GM12878 (cell line): ENCODE results near the gene AFMID. TPM values are rescaled to one million over a fixed set of nuclear protein-coding genes. Genes with fewer than 3 reads are reported as not detected.

Source experiments
- BACH1 ChIP-seq: fragments of 450-650 bp; IDR thresholded peaks from 2 replicates; pipeline ENCODE4 v1.6.1; 2017; ENCODE audit warnings: mild to moderate bottlenecking, borderline replicate concordance
- BCL11A ChIP-seq: IDR thresholded peaks from 2 replicates; pipeline ENCODE4 v1.6.1; 2011; ENCODE audit warnings: low read depth, low read length
- CREM ChIP-seq: IDR thresholded peaks from 2 replicates; pipeline ENCODE4 v1.6.1; 2014; ENCODE audit warnings: antibody characterized with exemption, low read depth
- EED ChIP-seq: sonication (generic); IDR thresholded peaks from 2 replicates; pipeline ENCODE4 v1.6.1; 2016; ENCODE audit warnings: antibody characterized with exemption, low read depth
- EGR1 ChIP-seq, 2 experiments: IDR thresholded peaks; 1 replicate in 1 of 2; 2 replicates in 1 of 2; pipeline ENCODE4 v1.6.1; 2011 to 2012; ENCODE audit warnings: low read depth in 2 of 2, low read length in 2 of 2, borderline replicate concordance in 1 of 2, mild to moderate bottlenecking in 1 of 2, moderate library complexity in 1 of 2
- ELK1 ChIP-seq: IDR thresholded peaks from 2 replicates; pipeline ENCODE4 v1.6.1; 2012; ENCODE audit warnings: low read depth, low read length, improper control_type of control experiment
- EP300 ChIP-seq, 2 experiments: fragments of 150-350 bp in 1 of 2; IDR thresholded peaks; 2 replicates each; pipeline ENCODE4 v1.6.1; 2011 to 2012; ENCODE audit warnings: low read depth in 2 of 2, low read length in 2 of 2, borderline replicate concordance in 1 of 2, improper control_type of control experiment in 1 of 2, inconsistent platforms in 1 of 2; ENCODE audit not compliant: control insufficient read depth in 1 of 2
- GATAD2B ChIP-seq: fragments of 450-650 bp; conservative IDR thresholded peaks from 2 replicates; pipeline ENCODE4 v1.6.1; 2017; ENCODE audit warnings: low read depth, mild to moderate bottlenecking, moderate library complexity
- JUNB ChIP-seq: IDR thresholded peaks from 2 replicates; pipeline ENCODE4 v1.6.1; 2016; ENCODE audit warnings: antibody characterized with exemption, mild to moderate bottlenecking
- MTA2 ChIP-seq: fragments of 450-650 bp; IDR thresholded peaks from 2 replicates; pipeline ENCODE4 v1.6.1; 2016; ENCODE audit warnings: low read depth, mild to moderate bottlenecking, moderate library complexity
- MXI1 ChIP-seq: fragments of 150-350 bp; IDR thresholded peaks from 2 replicates; pipeline ENCODE4 v1.6.1; 2011; ENCODE audit warnings: low read depth, mild to moderate bottlenecking, inconsistent platforms, low read length, improper control_type of control experiment
- MYC ChIP-seq: IDR thresholded peaks from 2 replicates; pipeline ENCODE4 v1.6.1; 2011; ENCODE audit warnings: mild to moderate bottlenecking, low read length, moderate library complexity, inconsistent platforms; ENCODE audit not compliant: insufficient read depth, insufficient replicate concordance, insufficient read length, severe bottlenecking
- NBN ChIP-seq: fragments of 450-650 bp; IDR thresholded peaks from 2 replicates; pipeline ENCODE4 v1.6.1; 2016
- NFIC ChIP-seq: IDR thresholded peaks from 2 replicates; pipeline ENCODE4 v1.6.1; 2012; ENCODE audit warnings: low read depth, mild to moderate bottlenecking, inconsistent platforms, low read length, moderate library complexity
- NFYA ChIP-seq: IDR thresholded peaks from 2 replicates; pipeline ENCODE4 v1.6.1; 2011; ENCODE audit warnings: low read depth, mild to moderate bottlenecking, low read length, improper control_type of control experiment, borderline replicate concordance
- NR2C1 ChIP-seq: fragments of 450-650 bp; IDR thresholded peaks from 2 replicates; pipeline ENCODE4 v1.6.1; 2017; ENCODE audit warnings: antibody characterized with exemption, mild to moderate bottlenecking, moderate library complexity
- NR2C2 ChIP-seq: IDR thresholded peaks from 2 replicates; pipeline ENCODE4 v1.6.1; 2011; ENCODE audit warnings: borderline replicate concordance, low read depth; ENCODE audit not compliant: control insufficient read depth, insufficient read length
- PAX5 ChIP-seq: IDR thresholded peaks from 2 replicates; pipeline ENCODE4 v1.6.1; 2011; ENCODE audit warnings: low read depth, low read length, borderline replicate concordance
- RELB ChIP-seq: fragments of 450-650 bp; IDR thresholded peaks from 2 replicates; pipeline ENCODE4 v1.6.1; 2017; ENCODE audit warnings: low read depth, mild to moderate bottlenecking, moderate library complexity
- RUNX3 ChIP-seq: IDR thresholded peaks from 2 replicates; pipeline ENCODE4 v1.6.1; 2012; ENCODE audit warnings: low read length, inconsistent platforms
- SRF ChIP-seq, 2 experiments: IDR thresholded peaks; 2 replicates each; pipeline ENCODE4 v1.6.1; 2011; ENCODE audit warnings: low read depth in 2 of 2, low read length in 2 of 2, mild to moderate bottlenecking in 1 of 2, moderate library complexity in 1 of 2
- TBL1XR1 ChIP-seq: IDR thresholded peaks from 2 replicates; pipeline ENCODE4 v1.6.1; 2012; ENCODE audit warnings: low read depth, low read length, improper control_type of control experiment
- ZBTB11 ChIP-seq: fragments of 450-650 bp; formaldehyde crosslinking; IDR thresholded peaks from 2 replicates; pipeline ENCODE4 v1.5.0; 2022; ENCODE audit warnings: mild to moderate bottlenecking, missing genetic modification characterization
- ZSCAN29 ChIP-seq: fragments of 450-650 bp; IDR thresholded peaks from 2 replicates; pipeline ENCODE4 v1.6.1; 2017; ENCODE audit warnings: mild to moderate bottlenecking, moderate library complexity
- polyA plus RNA-seq, 11 experiments: library from polyadenylated mRNA; depleted of rRNA in 4 of 11; unstranded in 6 of 11; stranded (reverse) in 5 of 11; fragments of >200 nt; fragmentation: Nextera tagmentation in 4 of 11; fragmentation: Illumina TruSeq in 1 of 11; extraction: Ambion mirVana in 4 of 11; extraction: Trizol in 1 of 11; gene quantifications; 1 replicate in 1 of 11; 2 replicates in 10 of 11; pipeline versions ENCODE4 v1.2.1 to v1.2.3, GENCODE V29; 2011 to 2016; ENCODE audit warnings: inconsistent platforms in 2 of 11, missing spikeins in 2 of 11, low read depth in 1 of 11
- total RNA-seq, 4 experiments: library from RNA; depleted of rRNA in 3 of 4; stranded (reverse); fragments of >200 nt in 3 of 4; fragmentation: Illumina TruSeq in 1 of 4; extraction: Trizol in 1 of 4; gene quantifications; 2 replicates each; pipeline versions ENCODE4 v1.2.1 to v1.2.3, GENCODE V29; 2013 to 2021

AFMID gene
- total and polyA plus RNA-seq, 10 of the 15 experiments (the other 5 are each of a cell fraction or from before 2014, with no cell fraction given): 36.1 to 98.8 (median 51.6) TPM

GRCh38 chr17:78147315-78147998 is 39.7 kb upstream of the AFMID start (continued):
- TF ChIP-seq EP300 (IDR thresholded peaks at IDR 0.05; ENCODE audit: borderline replicate concordance in 1 of 2, control insufficient read depth in 1 of 2, low read depth in 2 of 2, low read length in 2 of 2): peak; percentile 88 to 93; a peak in 3 of 4 replicates
- no peak for TF ChIP-seq ELK1
- TF ChIP-seq TBL1XR1: peak; percentile 37; the same call in 1 of the 2 replicates
- no peak for TF ChIP-seq SRF (IDR thresholded peaks at IDR 0.05; ENCODE audit: low read depth in 2 of 2, low read length in 2 of 2)
- peak in 1 of 2 experiments; percentile 59; a peak in 1 of 3 replicates for TF ChIP-seq EGR1 (IDR thresholded peaks at IDR 0.05; ENCODE audit: borderline replicate concordance in 1 of 2, low read depth in 2 of 2, low read length in 2 of 2)
- peak; percentile 43; the same call in 1 of the 2 replicates for TF ChIP-seq BACH1
- TF ChIP-seq GATAD2B: peak; percentile 56; the same call in 1 of the 2 replicates
- TF ChIP-seq RUNX3: peak; percentile 55
- TF ChIP-seq NFYA: no peak
- TF ChIP-seq ZSCAN29: peak; percentile 74; the same call in 1 of the 2 replicates
- TF ChIP-seq NFIC: peak; percentile 76; the same call in 1 of the 2 replicates
- no peak for TF ChIP-seq JUNB
- peak; percentile 95 for TF ChIP-seq NBN
- peak; percentile 54; the same call in 1 of the 2 replicates for TF ChIP-seq MXI1
- peak; percentile 67; the same call in 1 of the 2 replicates for TF ChIP-seq BCL11A
- peak; percentile 93 for TF ChIP-seq CREM
- peak; percentile 96 for TF ChIP-seq RELB
- peak; percentile 81; the same call in 1 of the 2 replicates for TF ChIP-seq PAX5
- TF ChIP-seq MYC: no peak
- peak; percentile 61 for TF ChIP-seq NR2C1
- peak; percentile 49 for TF ChIP-seq EED
- TF ChIP-seq NR2C2: no peak
- no peak for TF ChIP-seq ZBTB11
- TF ChIP-seq MTA2: peak; percentile 93
